ENCODE results near the gene SEMA4D.

Gene SEMA4D

GRCh38 chr9:89502038-89502601, 4.2 kb upstream of the SEMA4D start:
- no peak for TF ChIP-seq POLR2A (IDR thresholded peaks at IDR 0.05; ENCODE audit: low read depth, low read length)
- DNase-seq (ENCODE audit: insufficient read length, low spot score): no peak
- no peak for FAIRE-seq

- no peak for FAIRE-seq
- TF ChIP-seq POLR2A (IDR thresholded peaks at IDR 0.05; ENCODE audit: low read depth, low read length): no peak
Measured at GRCh38 chr9:89501311-89501898, 3.5 kb upstream of the SEMA4D start.

GRCh38 chr9:89500008-89500407, 2.1 kb upstream of the SEMA4D start:
- TF ChIP-seq POLR2A (IDR thresholded peaks at IDR 0.05; ENCODE audit: low read depth, low read length): no peak
- no peak for DNase-seq (ENCODE audit: insufficient read length, low spot score)
- FAIRE-seq: no peak

More at GRCh38 chr9:89501311-89501898, 3.5 kb upstream of the SEMA4D start:
- no peak for DNase-seq (ENCODE audit: insufficient read length, low spot score)

GRCh38 chr9:89498852-89499480, 1.1 kb upstream of the SEMA4D start:
- FAIRE-seq: no peak
- no peak for DNase-seq (ENCODE audit: insufficient read length, low spot score)
- no peak for TF ChIP-seq POLR2A (IDR thresholded peaks at IDR 0.05; ENCODE audit: low read depth, low read length)

GRCh38 chr9:89497257-89497963, 503 bp downstream of the SEMA4D start:
- no peak for TF ChIP-seq POLR2A (IDR thresholded peaks at IDR 0.05; ENCODE audit: low read depth, low read length)
- no peak for DNase-seq (ENCODE audit: insufficient read length, low spot score)
- no peak for FAIRE-seq

- FAIRE-seq: no peak
- no peak for TF ChIP-seq POLR2A (IDR thresholded peaks at IDR 0.05; ENCODE audit: low read depth, low read length)
- no peak for DNase-seq (ENCODE audit: insufficient read length, low spot score)
Measured at GRCh38 chr9:89496645-89497256, 1.2 kb downstream of the SEMA4D start.

- FAIRE-seq (no peak), DNase-seq (ENCODE audit: insufficient read length, low spot score) (no peak)
- no peak for TF ChIP-seq POLR2A (IDR thresholded peaks at IDR 0.05; ENCODE audit: low read depth, low read length)
Measured at GRCh38 chr9:89495824-89496560, 1.9 kb downstream of the SEMA4D start.

- FAIRE-seq: no peak
- DNase-seq (ENCODE audit: insufficient read length, low spot score): no peak
- TF ChIP-seq POLR2A (IDR thresholded peaks at IDR 0.05; ENCODE audit: low read depth, low read length): no peak
Measured at GRCh38 chr9:89494199-89494598, 3.7 kb downstream of the SEMA4D start.

- no peak for TF ChIP-seq POLR2A (IDR thresholded peaks at IDR 0.05; ENCODE audit: low read depth, low read length)
- no peak for FAIRE-seq
Measured at GRCh38 chr9:89493671-89494070, 4.2 kb downstream of the SEMA4D start.

GRCh38 chr9:89493181-89493580, 4.7 kb downstream of the SEMA4D start:
- TF ChIP-seq POLR2A (IDR thresholded peaks at IDR 0.05; ENCODE audit: low read depth, low read length): no peak
- FAIRE-seq (no peak), DNase-seq (ENCODE audit: insufficient read length, low spot score) (no peak)

More at GRCh38 chr9:89493671-89494070, 4.2 kb downstream of the SEMA4D start:
- DNase-seq (ENCODE audit: insufficient read length, low spot score): no peak

GRCh38 chr9:89492586-89492985, 5.3 kb downstream of the SEMA4D start:
- TF ChIP-seq POLR2A (IDR thresholded peaks at IDR 0.05; ENCODE audit: low read depth, low read length): no peak
- no peak for DNase-seq (ENCODE audit: insufficient read length, low spot score)
- FAIRE-seq: no peak

- TF ChIP-seq POLR2A (IDR thresholded peaks at IDR 0.05; ENCODE audit: low read depth, low read length): no peak
- no peak for DNase-seq (ENCODE audit: insufficient read length, low spot score)
- no peak for FAIRE-seq
Measured at GRCh38 chr9:89491694-89492093, 6.2 kb downstream of the SEMA4D start.
